Sciatic nerve (tissue), 2 donors: Measurements from ENCODE around the gene SPATA45. TPM values are rescaled to one million over a fixed set of nuclear protein-coding genes. Genes with fewer than 3 reads are reported as not detected.
"Not testable (repeated sequence)": the region's sequence is repeated elsewhere in the genome, so short reads cannot be mapped to it uniquely, and the experiment has no call there.

Experiments used
- ATAC-seq: fragments of 200-7000 bp; cut with Tn5 transposase; one replicate; pipeline ENCODE4 v1.9.1; 2020; ENCODE audit warnings: mild to moderate bottlenecking, moderate library complexity
- DNase-seq: peaks from one replicate; pipeline ENCODE4 v3.0.0-alpha.2; 2020; ENCODE audit warnings: low spot score
- intact Hi-C: fragments of 100-400 bp; cut with DNase I; formaldehyde crosslinking; loops from one replicate; pipeline ENCODE4 v1.14.2; 2022
- total RNA-seq: library from RNA; stranded (reverse); fragmentation: NEBNext Ultra II Directional; extraction: Animal tissue kit (Norgen Biotek cat#: 25700); gene quantifications from one replicate; pipeline ENCODE4 v1.2.1, GENCODE V29; 2021
- donor health status: DM: no; HTN: no; CAD: no.
- donor health status: DM: no; HTN: no; CAD: no.

The SPATA45 gene
- total RNA-seq: 0.80 TPM

DNA sequence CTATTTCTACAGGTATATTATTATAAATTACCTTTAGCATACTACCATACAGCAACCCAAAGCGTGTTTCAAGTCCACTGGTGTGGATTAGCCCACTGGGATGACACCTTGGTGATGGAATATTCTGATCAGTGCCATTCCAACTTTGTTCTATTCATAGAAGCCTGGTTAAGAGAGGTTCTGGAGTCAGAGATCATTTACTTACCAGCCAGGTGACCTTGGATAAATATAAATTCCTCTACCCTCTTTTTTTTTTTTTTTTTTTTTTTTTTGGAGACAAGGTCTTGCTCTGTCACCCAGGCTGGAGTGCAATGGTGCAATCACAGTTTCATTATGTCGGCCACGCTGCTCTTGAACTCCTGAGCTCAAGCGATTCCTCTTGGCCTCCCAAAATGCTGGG, at the start of gene SPATA45:
Gene SPATA45, minus strand, starts transcription at position 101 of the 400 bp plus-strand sequence. CDS start 11,500 bp downstream, outside the sequence.
- DNase-seq (no peak), ATAC-seq (no peak)
- intact Hi-C loops: no loop called here

DNA sequence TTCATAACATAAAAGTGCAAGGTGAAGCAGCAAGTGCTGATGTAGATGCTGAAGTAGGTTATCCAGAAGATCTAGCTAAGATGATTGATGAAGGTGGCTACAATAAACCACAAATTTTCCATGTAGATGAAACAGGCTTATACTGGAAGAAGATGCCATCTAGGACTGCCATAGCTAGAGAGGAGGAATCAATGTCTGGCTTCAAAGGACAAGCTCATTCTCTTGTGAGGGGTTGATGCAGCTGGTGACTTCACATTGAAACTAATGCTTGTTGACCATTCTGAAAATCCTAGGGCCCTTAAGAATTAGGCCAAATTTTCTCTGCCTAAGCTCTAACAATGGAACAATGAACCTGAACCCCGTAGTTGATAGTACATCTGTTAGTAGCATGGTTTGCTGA, 44.7 kb upstream of the SPATA45 start:
- no peak for ATAC-seq
- intact Hi-C loops: no loop called here
- DNase-seq: no peak

- ATAC-seq: no peak
- intact Hi-C loops: no loop called here
- no peak for DNase-seq
These were observed 37.1 kb upstream of the SPATA45 start for GRCh38 chr1:212884592-212884991.

DNA sequence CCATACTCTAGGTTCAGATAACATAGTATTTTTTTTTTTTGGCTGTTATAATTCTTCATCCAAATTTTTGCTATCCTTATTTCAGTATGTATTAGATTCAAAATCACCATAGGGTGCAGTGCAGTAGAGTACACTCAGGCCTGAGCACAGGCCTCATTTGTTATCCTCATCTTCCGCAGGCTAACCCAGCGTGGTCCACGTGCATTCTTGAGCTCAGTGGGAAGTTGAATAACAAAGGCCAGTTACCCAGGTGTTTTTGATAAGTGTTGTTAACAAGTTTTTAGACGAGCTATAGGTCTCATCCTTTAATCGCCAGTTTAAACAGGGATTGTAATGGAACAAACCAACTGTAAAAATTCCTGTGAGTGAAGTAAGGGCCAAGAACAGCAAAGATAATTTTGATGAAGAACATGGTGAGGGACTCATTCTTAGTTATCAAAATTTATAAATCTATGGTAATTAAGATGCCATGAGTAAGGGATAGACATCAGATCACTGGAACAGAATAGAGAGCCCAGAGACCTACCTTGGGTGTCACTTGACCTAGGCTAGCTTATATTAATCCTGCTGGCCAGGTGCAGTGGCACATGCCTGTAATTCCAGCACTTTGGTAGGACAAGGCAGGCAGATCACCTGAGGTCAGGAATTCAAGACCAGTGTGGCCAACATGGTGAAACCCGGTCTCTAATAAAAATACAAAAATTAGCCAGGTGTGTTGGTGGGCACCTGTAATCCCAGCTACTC, 32.7 kb upstream of the SPATA45 start:
- intact Hi-C loops: no loop called here
- ATAC-seq: no peak
- DNase-seq: no peak

GRCh38 chr1:212878418-212878817, 31.0 kb upstream of the SPATA45 start:
- ATAC-seq (no peak), DNase-seq (no peak)
- intact Hi-C loops: no loop called here

GRCh38 chr1:212873518-212873917, 26.1 kb upstream of the SPATA45 start:
- no peak for DNase-seq
- no peak for ATAC-seq
- intact Hi-C loops: no loop called here

GRCh38 chr1:212871976-212872375, 24.5 kb upstream of the SPATA45 start:
- intact Hi-C loops: no loop called here
- ATAC-seq (no peak), DNase-seq (no peak)

DNA sequence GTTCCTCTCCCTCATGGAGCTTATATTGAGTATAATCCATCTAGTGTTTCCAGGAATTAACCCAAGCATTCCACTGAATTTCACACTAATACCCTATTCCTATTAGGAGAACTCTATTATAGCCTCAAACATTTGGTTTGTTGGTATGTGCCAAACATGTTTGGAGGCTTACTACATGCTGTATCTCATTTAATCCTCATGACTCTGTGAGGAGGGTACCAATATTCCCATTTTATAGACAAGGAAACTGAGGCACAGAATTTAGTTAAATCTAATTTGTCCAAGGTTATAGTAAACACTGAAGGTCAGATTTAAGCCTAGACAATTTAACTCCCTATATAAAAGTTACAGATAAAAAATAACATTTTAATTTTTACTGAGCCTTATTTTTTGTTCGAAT, 19.7 kb upstream of the SPATA45 start:
- intact Hi-C loops: no loop called here
- DNase-seq (no peak), ATAC-seq (no peak)

DNA sequence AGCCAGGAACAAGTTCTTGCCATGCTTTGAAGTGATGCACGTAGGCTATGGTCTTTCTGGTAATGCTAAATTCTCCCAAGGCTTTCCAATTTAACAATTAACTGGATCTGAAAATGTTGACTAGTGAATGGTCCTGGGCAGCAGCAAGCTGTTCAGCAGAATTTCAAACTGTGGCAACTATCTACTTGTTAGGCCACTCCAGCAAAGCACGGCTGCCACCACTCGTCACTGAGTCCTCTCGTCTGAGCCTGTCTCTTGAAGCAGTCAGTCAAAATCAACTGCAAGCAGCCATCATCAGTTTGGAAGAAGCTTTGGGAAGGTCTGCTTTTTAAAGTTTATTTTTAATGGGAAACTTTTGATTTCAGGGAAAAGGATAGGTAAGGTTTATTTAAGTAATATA, 16.8 kb upstream of the SPATA45 start:
- DNase-seq: no peak
- intact Hi-C loops: no loop called here
- ATAC-seq: no peak

- ATAC-seq, DNase-seq, intact Hi-C loops: not testable (repeated sequence)
These were observed 15.9 kb upstream of the SPATA45 start for GRCh38 chr1:212863345-212863744.

DNA sequence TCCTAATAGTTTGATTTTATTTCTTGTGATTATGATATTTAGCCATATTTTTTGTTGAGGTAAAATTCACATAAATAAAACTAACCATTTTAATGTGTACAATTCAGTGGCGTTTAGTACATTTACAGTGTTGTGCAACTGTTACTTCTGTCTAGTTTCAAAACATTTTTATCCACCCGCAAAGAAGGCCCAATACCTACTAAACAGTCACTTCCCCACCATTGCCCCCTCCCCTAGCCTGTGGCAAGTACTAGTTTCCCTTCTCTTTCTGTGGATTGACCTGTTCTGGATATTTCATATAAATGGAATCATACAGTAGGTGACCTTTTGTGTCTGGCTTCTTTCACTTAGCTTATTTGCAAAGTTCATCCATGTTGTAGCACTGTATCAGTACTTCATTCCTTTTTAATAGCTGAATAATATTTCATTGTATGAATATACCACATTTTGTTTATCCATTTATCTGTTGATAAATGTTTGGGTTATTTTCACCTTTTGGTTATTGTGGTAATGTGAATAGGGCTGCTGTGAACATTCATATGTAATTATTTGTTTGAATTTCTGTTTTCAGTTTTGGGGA, 14.8 kb upstream of the SPATA45 start:
- ATAC-seq (no peak), DNase-seq (no peak)
- intact Hi-C loops: no loop called here

DNA sequence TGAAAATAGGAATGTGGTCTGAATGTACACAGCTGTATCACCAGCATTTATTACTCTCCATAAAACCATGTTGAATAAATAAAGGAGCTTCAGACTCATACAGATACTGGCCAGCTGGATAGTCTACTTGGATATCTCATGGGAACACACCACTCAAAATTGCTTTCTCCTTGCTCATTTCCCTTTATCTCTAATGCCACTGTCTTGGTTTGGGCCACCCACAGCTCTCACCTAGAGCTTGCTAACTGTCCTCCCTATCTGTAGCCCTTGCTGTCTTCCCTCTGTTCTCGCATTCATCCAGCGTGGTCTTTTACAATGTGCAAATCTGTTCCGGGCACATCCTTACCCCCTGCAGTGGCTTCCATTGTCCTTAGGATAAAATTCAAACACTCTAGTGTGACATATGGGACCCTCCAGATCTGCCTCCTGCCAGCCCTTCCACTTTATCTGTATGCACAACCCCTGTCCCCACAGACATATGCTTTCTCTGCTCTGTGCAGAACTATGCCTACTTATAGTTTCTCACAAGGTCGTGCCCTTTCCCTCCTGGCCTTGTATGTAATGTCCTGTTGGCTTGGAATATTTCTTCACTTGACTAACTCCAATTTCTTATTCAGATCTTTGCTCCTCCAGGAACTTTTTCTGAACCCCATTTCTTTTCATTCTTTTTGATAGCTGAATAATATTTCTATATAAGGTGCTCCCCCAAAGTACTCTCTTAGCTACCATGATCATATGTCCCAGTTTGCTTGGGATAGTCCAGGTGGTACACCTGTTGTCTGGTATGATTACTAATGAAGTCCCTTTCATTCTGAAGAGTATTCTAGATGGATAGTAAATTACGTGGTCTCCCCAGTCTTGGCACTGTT, 13.5 kb upstream of the SPATA45 start:
- ATAC-seq (no peak), DNase-seq (no peak)
- intact Hi-C loops: no loop called here

- DNase-seq: no peak
- peak; percentile 51 for ATAC-seq
- intact Hi-C loops: no loop called here
These were observed 11.2 kb upstream of the SPATA45 start for GRCh38 chr1:212858461-212859265.

DNA sequence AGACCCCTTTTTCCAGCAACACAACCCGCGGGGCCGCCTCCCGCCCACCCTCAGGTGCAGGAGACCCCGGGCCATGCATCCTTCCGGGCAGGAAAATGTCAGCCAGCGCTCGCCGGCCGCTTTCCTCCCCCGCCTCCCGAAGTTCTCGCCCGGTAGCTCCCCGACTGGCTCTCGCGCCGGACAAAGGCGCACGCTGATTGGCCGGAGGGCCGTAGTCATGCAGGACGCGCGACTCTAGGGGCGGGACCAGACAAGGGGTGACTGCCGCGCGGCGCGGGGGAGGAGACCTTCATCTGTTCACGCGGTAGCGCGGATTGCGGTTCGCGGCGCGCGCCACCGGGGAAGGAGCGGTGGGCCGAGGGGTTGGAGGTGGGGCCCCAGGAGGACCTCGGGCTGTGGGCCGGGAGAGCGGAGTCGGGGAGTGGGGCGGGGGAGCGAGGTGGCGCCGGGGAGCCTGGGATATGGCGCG, 10.6 kb upstream of the SPATA45 start, which contains the start of gene FLVCR1:
Gene FLVCR1, plus strand, starts transcription at position 284 of the 469 bp plus-strand sequence. Its CDS starts 178 bp downstream, at position 462.
- DNase-seq (peak; percentile 98), ATAC-seq (peak; percentile 100)
- intact Hi-C loops: no loop called here

DNA sequence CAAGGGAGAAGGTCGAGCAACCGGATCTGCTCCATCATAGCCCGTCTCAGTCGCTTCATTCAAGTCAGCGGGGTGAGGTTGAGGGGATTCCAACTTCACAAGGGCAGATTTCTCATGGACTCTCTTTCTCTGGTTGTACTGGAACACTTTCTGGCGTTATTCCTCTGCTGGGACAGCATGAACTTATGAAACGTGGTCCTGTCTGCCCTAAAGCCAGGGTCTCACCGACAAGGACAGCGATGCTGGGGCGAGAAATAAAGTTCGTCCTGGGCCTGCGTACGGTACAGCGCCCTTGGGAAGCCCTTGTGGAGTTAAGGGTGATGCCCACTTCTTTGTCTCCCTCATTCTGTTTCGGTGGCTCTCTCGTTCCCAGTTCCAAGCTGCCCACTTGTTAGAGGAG, 9.3 kb upstream of the SPATA45 start:
- intact Hi-C loops: no loop called here
- ATAC-seq: no peak
- DNase-seq: no peak

DNA sequence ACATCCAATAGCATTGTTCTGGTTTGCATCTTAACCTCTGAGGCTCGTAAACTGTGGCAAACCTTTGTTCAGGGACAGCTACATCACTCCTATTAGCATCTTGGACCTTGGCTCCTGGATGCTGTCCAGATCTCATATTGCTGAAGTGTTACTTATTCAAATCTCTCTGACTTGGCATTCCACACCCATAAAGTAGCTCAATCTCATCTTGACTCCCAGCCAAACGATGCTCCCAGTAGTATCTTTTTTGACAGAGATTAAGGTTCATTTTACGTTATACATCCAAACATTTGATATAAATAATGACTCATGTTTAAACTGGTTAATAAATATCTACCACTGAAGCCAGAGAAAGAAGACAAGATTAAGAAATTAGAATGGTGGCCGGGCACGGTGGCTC, 6.2 kb upstream of the SPATA45 start:
- intact Hi-C loops: no loop called here
- ATAC-seq (no peak), DNase-seq (no peak)

DNA sequence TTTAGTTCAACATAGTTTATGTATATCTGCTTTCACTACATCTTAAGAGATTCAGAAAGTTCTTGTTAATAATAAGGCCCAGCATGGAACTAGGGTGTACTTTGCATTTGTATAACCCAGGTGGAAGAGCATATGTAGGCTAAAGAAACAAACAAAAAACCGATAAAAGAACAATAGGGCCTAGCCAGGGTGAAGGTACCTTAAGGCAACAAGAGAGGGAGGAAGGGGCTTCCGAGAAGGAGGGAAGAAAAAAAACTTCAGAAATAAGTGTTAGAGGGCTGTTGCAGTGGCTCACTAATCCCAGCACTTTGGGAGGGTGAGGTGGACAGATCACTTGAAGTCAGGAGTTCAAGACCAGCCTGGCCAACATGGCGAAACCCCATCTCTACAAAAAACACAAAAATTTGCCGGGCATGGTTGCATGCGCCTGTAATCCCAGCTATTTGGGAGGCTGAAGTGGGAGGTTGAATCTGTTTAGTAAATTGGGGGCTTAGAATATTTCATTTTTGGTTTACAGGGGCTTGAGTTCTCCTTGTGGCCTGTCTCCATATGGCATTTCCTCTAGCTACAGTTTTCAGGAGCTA, 4.7 kb upstream of the SPATA45 start:
- DNase-seq: no peak
- no peak for ATAC-seq
- intact Hi-C loops: no loop called here

- intact Hi-C loops, DNase-seq, ATAC-seq: not testable (repeated sequence)
These were observed 2.9 kb downstream of the SPATA45 start for GRCh38 chr1:212844521-212844920.

DNA sequence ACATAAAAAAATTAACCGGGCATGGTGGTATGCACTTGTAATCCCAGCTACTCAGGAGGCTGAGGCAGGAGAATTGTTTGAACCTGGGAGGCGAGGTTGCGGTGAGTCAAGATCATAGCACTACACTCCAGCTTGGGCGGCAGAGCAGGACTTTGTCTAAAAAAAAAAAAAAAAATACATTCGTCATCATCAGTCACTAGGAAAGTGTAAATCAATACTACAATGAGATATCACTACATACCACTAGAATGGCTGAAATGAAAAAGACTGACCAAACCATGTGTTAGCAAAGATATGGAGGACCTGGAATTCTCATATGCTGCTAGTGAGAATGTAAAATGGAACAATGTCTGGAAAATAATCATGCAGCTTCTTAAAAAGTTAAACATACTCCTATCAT, 9.3 kb downstream of the SPATA45 start:
- ATAC-seq (no peak), DNase-seq (no peak)
- intact Hi-C loops: no loop called here
